Activated CD8-positive, alpha-beta memory T cell treated with anti-CD3 and anti-CD28 coated beads, Interleukin-2, amount 50 U/mL, for 48 hours (primary cell): ENCODE results near the gene LAX1.

Experiments
- DNase-seq: peaks from one replicate; pipeline ENCODE4 v3.0.0-alpha.2; 2020

LAX1 gene

GRCh38 chr1:203769505-203770343 is 4.7 kb downstream of the LAX1 start:
- no peak for DNase-seq

- no peak for DNase-seq
Measured at GRCh38 chr1:203771901-203772301, 6.9 kb downstream of the LAX1 start.

GRCh38 chr1:203772836-203773235 is 7.9 kb downstream of the LAX1 start:
- DNase-seq = no peak

GRCh38 chr1:203776636-203777035 is 11.7 kb downstream of the LAX1 start:
- DNase-seq = no peak

- no peak for DNase-seq
Measured at GRCh38 chr1:203777596-203777995, 12.6 kb downstream of the LAX1 start.

- no peak for DNase-seq
Measured at GRCh38 chr1:203778146-203778545, 13.2 kb downstream of the LAX1 start.

- DNase-seq = no peak
Measured at GRCh38 chr1:203778789-203779188, 13.8 kb downstream of the LAX1 start.

- DNase-seq = no peak
Measured at GRCh38 chr1:203781962-203782361, 17.0 kb downstream of the LAX1 start.

GRCh38 chr1:203789966-203790365 is 25.0 kb downstream of the LAX1 start:
- no peak for DNase-seq

- peak; percentile 13 for DNase-seq
Measured at GRCh38 chr1:203791498-203791897, 26.5 kb downstream of the LAX1 start.

GRCh38 chr1:203792486-203792885 is 27.5 kb downstream of the LAX1 start:
- no peak for DNase-seq

GRCh38 chr1:203793561-203793960 is 28.6 kb downstream of the LAX1 start:
- DNase-seq = peak; percentile 41

GRCh38 chr1:203794764-203795440 is 29.9 kb downstream of the LAX1 start:
- peak; percentile 46 for DNase-seq

GRCh38 chr1:203795441-203796235 is 30.7 kb downstream of the LAX1 start, which contains the start of the genes ZBED6 and ZC3H11A:
Gene ZBED6, plus strand, starts transcription at chr1:203795623. Its CDS starts 1,900 bp downstream, at chr1:203797523.
Gene ZC3H11A, plus strand, starts transcription at chr1:203795623. Its CDS starts 21,448 bp downstream, at chr1:203817071.
- DNase-seq = peak; percentile 96

GRCh38 chr1:203796236-203796605 is 31.2 kb downstream of the LAX1 start:
- DNase-seq = peak; percentile 65

GRCh38 chr1:203797216-203797615 is 32.2 kb downstream of the LAX1 start:
- no peak for DNase-seq

GRCh38 chr1:203797948-203798655 is 33.1 kb downstream of the LAX1 start:
- DNase-seq = no peak

- DNase-seq = no peak
Measured at GRCh38 chr1:203799157-203799556, 34.2 kb downstream of the LAX1 start.

- DNase-seq = no peak
Measured at GRCh38 chr1:203799971-203800370, 35.0 kb downstream of the LAX1 start.

GRCh38 chr1:203805689-203806088 is 40.7 kb downstream of the LAX1 start:
- DNase-seq = no peak

GRCh38 chr1:203807196-203807595 is 42.2 kb downstream of the LAX1 start:
- DNase-seq = no peak

GRCh38 chr1:203813581-203814341 is 48.8 kb downstream of the LAX1 start:
- DNase-seq = no peak
